Ectodermal cell (in vitro differentiated cells): ENCODE data around the gene LEPROT.

ENCODE experiments used
- H3K27ac ChIP-seq: 2 replicates; pipeline ENCODE4 v1.7.0; 2013; ENCODE audit warnings: mild to moderate bottlenecking, low read depth, low read length; ENCODE audit not compliant: insufficient read depth, poor library complexity, severe bottlenecking
- H3K27me3 ChIP-seq: 2 replicates; pipeline ENCODE4 v1.7.0; 2013; ENCODE audit warnings: mild to moderate bottlenecking, low read length; ENCODE audit not compliant: insufficient read depth, control insufficient read depth, poor library complexity, severe bottlenecking
- H3K36me3 ChIP-seq: one replicate; pipeline ENCODE4 v1.7.0; 2013; ENCODE audit warnings: low read length; ENCODE audit not compliant: control insufficient read depth, insufficient read depth
- H3K4me1 ChIP-seq: one replicate; pipeline ENCODE4 v1.7.0; 2013; ENCODE audit warnings: low read length; ENCODE audit not compliant: control insufficient read depth, insufficient read depth
- H3K4me3 ChIP-seq: 2 replicates; pipeline ENCODE4 v1.7.0; 2013; ENCODE audit warnings: low read depth, low read length, control low read depth; ENCODE audit not compliant: insufficient read depth
- H3K9me3 ChIP-seq: 2 replicates; pipeline ENCODE4 v1.7.0; 2013; ENCODE audit warnings: mild to moderate bottlenecking, low read length, moderate library complexity; ENCODE audit not compliant: control insufficient read depth
- WGBS, 2 experiments: methylation state at CpG; one replicate each; pipeline ENCODE4 v1.1.7; 2013; ENCODE audit warnings: missing lambda C conversion rate in 2 of 2; 5-methylcytosine and 5-hydroxymethylcytosine counted together

LEPROT gene

GRCh38 chr1:65470766-65471165 is 50.3 kb downstream of the LEPROT start:
- 90 to 94% methylated on average over 1 of the region's 1 CpG for WGBS, 2 experiments
- no peak overlapping the region for H3K27ac ChIP-seq

GRCh38 chr1:65471213-65471833 is 50.9 kb downstream of the LEPROT start:
- 73 to 76% methylated on average over 2 of the region's 2 CpGs for WGBS, 2 experiments
- H3K4me3 ChIP-seq, result no peak overlapping the region

More at GRCh38 chr1:65470766-65471165, 50.3 kb downstream of the LEPROT start:
- no peaks in the 10 kb centered on the region for H3K36me3 ChIP-seq
- H3K4me1 ChIP-seq, result peaks cover 7% of the 10 kb centered on the region
- no peaks in the 10 kb centered on the region for H3K9me3 ChIP-seq
- no peaks in the 10 kb centered on the region for H3K27me3 ChIP-seq
- no peak overlapping the region for H3K4me3 ChIP-seq

GRCh38 chr1:65471861-65472332 is 51.4 kb downstream of the LEPROT start:
- Histone ChIP-seq H3K27me3 (no peaks in the 10 kb centered on the region), H3K4me1 (peaks cover 7% of the 10 kb centered on the region), H3K9me3 (no peaks in the 10 kb centered on the region), H3K4me3 (no peak overlapping the region), H3K27ac (no peak overlapping the region), H3K36me3 (no peaks in the 10 kb centered on the region)
- WGBS, 2 experiments, result 89 to 96% methylated on average over 3 to 4 of the region's 4 CpGs

More at GRCh38 chr1:65471213-65471833, 50.9 kb downstream of the LEPROT start:
- H3K36me3 ChIP-seq, result no peaks in the 10 kb centered on the region
- H3K27ac ChIP-seq, result no peak overlapping the region
- H3K27me3 ChIP-seq, result no peaks in the 10 kb centered on the region
- H3K4me1 ChIP-seq, result peaks cover 7% of the 10 kb centered on the region
- H3K9me3 ChIP-seq, result no peaks in the 10 kb centered on the region

- no peaks in the 10 kb centered on the region for H3K27me3 ChIP-seq
- H3K27ac ChIP-seq, result no peak overlapping the region
- H3K4me3 ChIP-seq, result no peak overlapping the region
- H3K4me1 ChIP-seq, result no peaks in the 10 kb centered on the region
- no peaks in the 10 kb centered on the region for H3K9me3 ChIP-seq
- WGBS, 2 experiments, result 96 to 97% methylated on average over 3 of the region's 3 CpGs
- H3K36me3 ChIP-seq, result no peaks in the 10 kb centered on the region
Measured at GRCh38 chr1:65476327-65476726, 55.9 kb downstream of the LEPROT start.

- Histone ChIP-seq H3K27ac (no peak overlapping the region), H3K9me3 (no peaks in the 10 kb centered on the region), H3K4me1 (no peaks in the 10 kb centered on the region), H3K27me3 (no peaks in the 10 kb centered on the region), H3K4me3 (no peak overlapping the region), H3K36me3 (no peaks in the 10 kb centered on the region)
- 80 to 92% methylated on average over 1 of the region's 2 CpGs for WGBS, 2 experiments
Measured at GRCh38 chr1:65477414-65478378, 57.2 kb downstream of the LEPROT start.

- Histone ChIP-seq H3K4me1 (no peaks in the 10 kb centered on the region), H3K4me3 (no peak overlapping the region), H3K27me3 (no peaks in the 10 kb centered on the region), H3K9me3 (no peaks in the 10 kb centered on the region), H3K27ac (no peak overlapping the region), H3K36me3 (no peaks in the 10 kb centered on the region)
- WGBS, 2 experiments, result 83 to 92% methylated on average over 2 to 3 of the region's 3 CpGs
Measured at GRCh38 chr1:65478379-65479026, 58.0 kb downstream of the LEPROT start.

GRCh38 chr1:65479554-65480204 is 59.2 kb downstream of the LEPROT start:
- Histone ChIP-seq H3K4me3 (no peak overlapping the region), H3K27me3 (no peaks in the 10 kb centered on the region)
- 91 to 100% methylated on average over 4 of the region's 4 CpGs for whole genome bisulfite sequencing, 2 experiments

GRCh38 chr1:65480684-65481405 is 60.4 kb downstream of the LEPROT start:
- no peak overlapping the region for H3K4me3 ChIP-seq
- no peaks in the 10 kb centered on the region for H3K4me1 ChIP-seq
- no peaks in the 10 kb centered on the region for H3K9me3 ChIP-seq
- H3K27me3 ChIP-seq, result no peaks in the 10 kb centered on the region
- WGBS, 2 experiments, result 80 to 84% methylated on average over 2 of the region's 4 CpGs
- no peaks in the 10 kb centered on the region for H3K36me3 ChIP-seq
- H3K27ac ChIP-seq, result no peak overlapping the region

More at GRCh38 chr1:65479554-65480204, 59.2 kb downstream of the LEPROT start:
- no peaks in the 10 kb centered on the region for H3K36me3 ChIP-seq
- no peaks in the 10 kb centered on the region for H3K9me3 ChIP-seq
- H3K4me1 ChIP-seq, result no peaks in the 10 kb centered on the region
- H3K27ac ChIP-seq, result no peak overlapping the region

- H3K27me3 ChIP-seq, result no peaks in the 10 kb centered on the region
- no peaks in the 10 kb centered on the region for H3K36me3 ChIP-seq
- 91 to 95% methylated on average over 6 to 8 of the region's 8 CpGs for WGBS, 2 experiments
- H3K4me3 ChIP-seq, result no peak overlapping the region
- H3K9me3 ChIP-seq, result no peaks in the 10 kb centered on the region
- no peak overlapping the region for H3K27ac ChIP-seq
- H3K4me1 ChIP-seq, result no peaks in the 10 kb centered on the region
Measured at GRCh38 chr1:65483993-65484754, 63.7 kb downstream of the LEPROT start.
